LNCAP (cell line): ENCODE results near the gene ZBTB2.

Experiments
- CTCF ChIP-seq: fragments of 450-650 bp; IDR thresholded peaks from 2 replicates; pipeline ENCODE4 v1.5.1; 2017; ENCODE audit warnings: mild to moderate bottlenecking

The ZBTB2 gene

DNA sequence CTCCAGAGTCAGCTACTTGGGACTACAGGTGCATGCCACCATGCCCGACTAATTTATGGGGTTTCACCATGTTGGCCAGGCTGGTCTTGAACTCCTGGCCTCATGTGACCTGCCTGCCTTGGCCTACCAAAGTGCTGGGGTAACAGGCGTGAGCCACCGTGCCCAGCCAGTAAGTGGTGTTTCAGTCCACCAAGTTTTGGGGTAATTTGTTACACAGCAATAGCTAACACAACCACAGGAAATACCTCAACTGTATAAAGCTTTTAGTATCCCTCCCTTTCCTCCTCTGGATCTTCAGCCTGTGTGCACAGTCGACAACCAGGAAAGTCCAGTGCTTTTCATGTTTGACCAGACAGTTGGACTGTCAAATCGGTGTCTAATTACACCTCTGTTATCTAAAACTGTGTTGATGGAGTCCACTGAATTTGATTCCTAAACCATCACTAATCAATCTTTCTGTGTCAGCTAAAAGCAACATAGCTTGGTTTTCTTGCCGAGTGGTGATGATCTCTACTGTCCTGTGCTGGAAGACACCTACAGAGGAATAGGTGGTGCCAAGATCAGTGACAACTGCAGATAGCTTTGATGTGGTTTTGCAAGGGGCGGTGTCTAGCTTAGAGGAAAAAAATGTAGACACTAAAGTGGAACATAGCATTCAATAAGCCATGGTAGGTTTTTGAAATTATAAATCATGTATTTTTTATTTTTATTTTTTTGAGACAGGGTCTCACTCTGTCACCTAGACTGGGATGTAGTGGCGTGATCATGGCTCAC, 22.2 kb upstream of the ZBTB2 start:
- TF ChIP-seq CTCF = no peak

- TF ChIP-seq CTCF = no peak
Measured at GRCh38 chr6:151412909-151413308, 21.6 kb upstream of the ZBTB2 start.

- no peak for TF ChIP-seq CTCF
Measured at GRCh38 chr6:151409679-151410078, 18.3 kb upstream of the ZBTB2 start.

DNA sequence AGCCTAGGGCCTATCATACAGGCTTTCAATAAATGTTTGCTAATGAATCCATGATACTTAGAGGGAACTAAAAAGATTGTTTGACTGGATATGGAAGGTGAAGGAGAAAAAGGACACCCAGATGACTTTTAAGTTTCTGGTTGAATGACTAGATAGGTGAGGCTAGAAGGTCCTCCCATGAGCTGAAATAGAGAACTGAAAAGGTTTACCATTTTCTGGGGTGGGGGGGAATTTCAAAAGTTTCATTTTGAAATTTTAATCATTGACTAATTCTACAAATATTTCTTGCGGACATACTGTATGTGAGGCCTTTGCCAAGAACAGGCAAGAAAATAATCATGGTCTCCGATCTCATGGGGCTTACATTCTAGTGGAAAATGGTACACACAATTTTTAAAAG, 17.9 kb upstream of the ZBTB2 start:
- no peak for TF ChIP-seq CTCF

- no peak for TF ChIP-seq CTCF
Measured at GRCh38 chr6:151408858-151409257, 17.5 kb upstream of the ZBTB2 start.

DNA sequence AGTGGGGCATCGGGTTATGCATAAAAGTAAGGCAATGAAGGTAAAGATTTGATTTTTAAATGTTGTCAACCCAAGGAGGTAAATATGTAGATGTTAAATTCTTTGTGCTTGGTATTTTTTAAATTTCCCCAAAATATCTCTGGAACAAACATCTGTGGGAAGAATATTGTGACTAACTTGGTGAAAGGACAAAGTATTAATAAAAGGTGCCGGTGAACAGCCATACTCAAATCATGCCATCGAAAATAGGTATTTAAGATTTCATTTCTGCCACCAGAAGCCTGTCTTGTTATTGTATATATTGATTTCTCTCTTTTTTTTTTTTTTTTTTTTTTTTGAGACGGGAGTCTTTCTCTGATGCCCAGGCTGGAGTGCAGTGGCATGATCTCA, 12.6 kb upstream of the ZBTB2 start:
- TF ChIP-seq CTCF = no peak

DNA sequence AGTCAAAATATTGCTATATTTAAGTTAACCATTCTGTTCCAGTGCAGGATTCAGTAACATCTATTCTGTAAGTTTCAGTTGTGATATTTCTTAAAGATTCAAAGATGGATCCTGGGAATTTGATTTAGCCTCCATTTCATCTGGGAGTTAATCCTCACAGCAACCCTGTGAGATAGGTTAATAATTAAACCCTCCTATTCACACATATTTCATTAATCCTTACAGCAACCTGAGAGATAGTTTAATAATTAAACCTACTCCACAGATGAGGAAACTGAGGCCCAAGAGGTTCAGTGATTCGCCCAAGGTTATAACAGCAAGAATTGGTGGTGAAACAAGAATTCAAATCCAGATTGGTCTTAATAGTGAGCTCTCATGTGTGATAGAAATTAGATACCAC, 10.9 kb upstream of the ZBTB2 start:
- no peak for TF ChIP-seq CTCF

GRCh38 chr6:151400473-151400872, 9.1 kb upstream of the ZBTB2 start:
- TF ChIP-seq CTCF = no peak
